Right lobe of liver (tissue), 6 donors: Measurements from ENCODE around the gene FOXM1. TPM values are rescaled to one million over a fixed set of nuclear protein-coding genes. Genes with fewer than 3 reads are reported as not detected.

Experiments
- ATAC-seq, 4 donors: fragments of 200-7000 bp; cut with Tn5 transposase; one replicate each; pipeline ENCODE4 v1.9.1; 2020; ENCODE audit warnings: mild to moderate bottlenecking in 4 of 4, moderate library complexity in 4 of 4
- DNase-seq, 3 donors: peaks; one replicate each; pipeline ENCODE4 v3.0.0-alpha.2; 2020
- H3K27ac ChIP-seq, 3 donors: fragments of 200-600 bp; one replicate each; pipeline ENCODE4 v1.8.0; 2022
- H3K27me3 ChIP-seq, 2 donors: fragments of 200-600 bp; one replicate each; pipeline ENCODE4 v1.8.0; 2022
- H3K36me3 ChIP-seq, 4 donors: fragments of 200-600 bp; sonication (generic) in 1 of 4; one replicate each; pipeline versions ENCODE4 v1.5.1 to v1.8.0; 2017 to 2022; ENCODE audit warnings: control low read depth in 1 of 4
- H3K4me1 ChIP-seq, 4 donors: fragments of 200-600 bp; sonication (generic) in 1 of 4; one replicate each; pipeline versions ENCODE4 v1.5.1 to v1.8.0; 2017 to 2022; ENCODE audit warnings: control low read depth in 1 of 4
- H3K4me3 ChIP-seq, 3 donors: fragments of 200-600 bp; one replicate each; pipeline ENCODE4 v1.8.0; 2022
- H3K9me3 ChIP-seq, 4 donors: fragments of 200-600 bp; sonication (generic) in 1 of 4; one replicate each; pipeline versions ENCODE4 v1.5.1 to v1.8.0; 2017 to 2022; ENCODE audit warnings: control low read depth in 1 of 4
- CTCF ChIP-seq, 4 donors: fragments of 200-600 bp in 3 of 4; fragments of 450-650 bp in 1 of 4; IDR thresholded peaks; one replicate each; pipeline versions ENCODE4 v1.5.1 to v1.8.0; 2016 to 2022; ENCODE audit warnings: antibody characterized with exemption in 4 of 4, mild to moderate bottlenecking in 2 of 4
- POLR2A ChIP-seq: fragments of 450-650 bp; IDR thresholded peaks from one replicate; pipeline ENCODE4 v1.6.1; 2017; ENCODE audit warnings: antibody characterized with exemption, mild to moderate bottlenecking
- WGBS: methylation state at CpG from one replicate; pipeline ENCODE4 v1.1.6; 2018; ENCODE audit warnings: low coverage, low lambda C conversion rate; ENCODE audit not compliant: insufficient coverage; ENCODE audit errors: missing lambda C conversion rate; 5-methylcytosine and 5-hydroxymethylcytosine counted together
- intact Hi-C, 2 donors: fragments of 100-400 bp; cut with DNase I; formaldehyde crosslinking; loops; one replicate each; pipeline versions ENCODE4 v1.11.2 to v1.14.1; 2022
- total RNA-seq, 6 experiments: library from RNA; depleted of rRNA in 2 of 6; stranded (reverse); fragments of >200 nt in 2 of 6; fragmentation: NEBNext Ultra II Directional in 3 of 6; extraction: Animal tissue kit (Norgen Biotek cat#: 25700) in 3 of 6; gene quantifications; one replicate each; pipeline versions ENCODE4 v1.1.0 to v1.2.4, GENCODE V29; 2016 to 2023
- donor health status: DM: no; HTN: yes; CAD: no.
- donor health status: DM: no; HTN: no; CAD: no.
- donor health status: DM: no; HTN: no; CAD: no.
- donor health status: DM: no; HTN: yes; CAD: no.
- donor health status: DM: no; HTN: yes; CAD: no.

Gene FOXM1
- total RNA-seq, 6 experiments from 2014 or later: 0.24 to 2.6 (median 1.8) TPM

GRCh38 chr12:2890001-2890387 lies 13.0 kb upstream of the FOXM1 start:
- Histone ChIP-seq H3K36me3 (no peaks in the 10 kb centered on the region), H3K9me3 (no peaks in the 10 kb centered on the region), H3K4me3 (peak overlapping the region; percentile 72 to 97 (median 95)), H3K27ac (peak overlapping the region in 2 of 3 donors; percentile 57 to 68), H3K4me1 (no peaks in the 10 kb centered on the region), H3K27me3 (no peaks in the 10 kb centered on the region)
- intact Hi-C loops: no loop called here
- DNase-seq: peak in 1 of 3 donors; percentile 35
- ATAC-seq: no peak
- WGBS: 42% methylated on average over 3 of the region's 10 CpGs
- TF ChIP-seq POLR2A (no peak), CTCF (IDR thresholded peaks at IDR 0.05) (no peak)

DNA sequence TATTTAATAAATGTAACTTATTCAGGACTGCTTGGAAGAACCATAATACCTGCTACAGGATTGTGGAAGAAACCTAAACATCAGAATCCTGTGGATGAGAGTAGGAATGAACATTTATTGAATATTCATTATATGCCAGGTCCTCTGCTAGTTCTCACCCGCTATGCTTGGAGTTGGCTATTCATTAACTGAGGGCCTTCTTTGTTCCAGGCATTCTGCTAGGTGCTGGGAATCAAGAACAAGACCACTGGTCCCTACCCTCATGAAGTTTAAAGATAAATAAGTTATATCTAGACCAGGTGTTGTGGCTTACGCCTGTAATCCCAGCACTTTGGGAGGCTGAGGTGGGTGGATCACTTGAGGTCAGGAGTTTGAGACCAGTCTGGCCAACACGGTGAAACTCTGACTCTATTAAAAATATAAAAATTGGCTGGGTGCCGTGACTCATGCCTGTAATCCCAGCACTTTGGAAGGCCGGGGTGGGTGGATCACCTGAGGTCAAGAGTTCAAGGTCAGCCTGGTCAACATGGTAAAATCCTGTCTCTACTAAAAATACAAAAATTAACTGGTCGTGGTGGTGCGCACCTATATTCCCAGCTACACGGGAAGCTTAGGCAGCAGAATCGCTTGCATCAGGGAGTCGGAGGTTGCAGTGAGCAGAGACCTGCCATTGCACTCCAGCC lies 9.9 kb upstream of the FOXM1 start:
- peak in 1 of 3 donors; percentile 11 for DNase-seq
- Histone ChIP-seq H3K36me3 (no peaks in the 10 kb centered on the region), H3K9me3 (no peaks in the 10 kb centered on the region), H3K4me1 (peaks cover 0 to 5% (median 0%) of the 10 kb centered on the region in 4 donors), H3K4me3 (no peak overlapping the region), H3K27me3 (no peaks in the 10 kb centered on the region), H3K27ac (no peak overlapping the region)
- no peak for TF ChIP-seq CTCF (IDR thresholded peaks at IDR 0.05)
- TF ChIP-seq POLR2A: no peak
- intact Hi-C loops: no loop called here
- no peak for ATAC-seq
- WGBS: 69% methylated on average over 9 of the region's 10 CpGs

GRCh38 chr12:2884810-2885209 lies 7.8 kb upstream of the FOXM1 start:
- no peak overlapping the region for H3K27ac ChIP-seq
- H3K4me3 ChIP-seq: no peak overlapping the region
- intact Hi-C loops: no loop called here
- H3K9me3 ChIP-seq: no peaks in the 10 kb centered on the region
- H3K4me1 ChIP-seq: peaks cover 0 to 5% (median 0%) of the 10 kb centered on the region in 4 donors
- 39% methylated on average over 2 of the region's 2 CpGs for WGBS
- H3K27me3 ChIP-seq: no peaks in the 10 kb centered on the region
- DNase-seq (no peak), ATAC-seq (peak in 3 of 4 donors; percentile 38 to 76 (median 63))
- TF ChIP-seq CTCF (IDR thresholded peaks at IDR 0.05) (no peak), POLR2A (no peak)
- no peaks in the 10 kb centered on the region for H3K36me3 ChIP-seq

DNA sequence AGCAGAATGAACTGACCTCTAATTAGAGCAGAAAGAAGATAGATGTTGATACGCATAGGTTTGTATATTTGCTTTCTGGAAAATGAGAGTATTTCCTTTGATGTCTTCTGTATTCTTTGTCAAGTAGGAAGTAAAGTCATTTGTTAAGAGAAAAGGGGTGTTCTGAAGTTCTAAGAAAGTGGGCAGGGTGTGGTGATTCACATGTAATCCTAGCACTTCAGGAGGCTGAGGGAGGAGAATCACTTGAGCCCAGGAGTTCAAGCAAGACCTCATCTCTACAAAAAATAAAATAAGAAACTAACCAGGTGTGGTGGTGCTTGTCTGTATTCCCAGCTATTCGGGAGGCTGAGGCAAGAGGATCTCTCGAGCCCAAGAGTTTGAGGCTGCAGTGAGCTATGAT lies 2.9 kb upstream of the FOXM1 start:
- no peak for DNase-seq
- H3K4me1 ChIP-seq: peaks cover 0 to 17% (median 3%) of the 10 kb centered on the region in 4 donors
- intact Hi-C loops: no loop called here
- no peaks in the 10 kb centered on the region for H3K27me3 ChIP-seq
- no peaks in the 10 kb centered on the region for H3K36me3 ChIP-seq
- no peak overlapping the region for H3K4me3 ChIP-seq
- no peak for ATAC-seq
- no peaks in the 10 kb centered on the region for H3K9me3 ChIP-seq
- H3K27ac ChIP-seq: no peak overlapping the region
- TF ChIP-seq CTCF (IDR thresholded peaks at IDR 0.05) (no peak), POLR2A (no peak)
- WGBS: 100% methylated on average over 2 of the region's 3 CpGs
